Stimulated activated CD8-positive, alpha-beta memory T cell treated with anti-CD3 and anti-CD28 coated beads, Interleukin-15, amount 100 ng/mL, for 48 hours (primary cell): ENCODE results near the gene CYTH2.
"Not testable (repeated sequence)": the region's sequence is repeated elsewhere in the genome, so short reads cannot be mapped to it uniquely, and the experiment has no call there.

Experiments used
- DNase-seq, 2 donors: peaks; one replicate each; pipeline ENCODE4 v3.0.0-alpha.2; 2020; ENCODE audit warnings: low read depth in 2 of 2

The CYTH2 gene

DNA sequence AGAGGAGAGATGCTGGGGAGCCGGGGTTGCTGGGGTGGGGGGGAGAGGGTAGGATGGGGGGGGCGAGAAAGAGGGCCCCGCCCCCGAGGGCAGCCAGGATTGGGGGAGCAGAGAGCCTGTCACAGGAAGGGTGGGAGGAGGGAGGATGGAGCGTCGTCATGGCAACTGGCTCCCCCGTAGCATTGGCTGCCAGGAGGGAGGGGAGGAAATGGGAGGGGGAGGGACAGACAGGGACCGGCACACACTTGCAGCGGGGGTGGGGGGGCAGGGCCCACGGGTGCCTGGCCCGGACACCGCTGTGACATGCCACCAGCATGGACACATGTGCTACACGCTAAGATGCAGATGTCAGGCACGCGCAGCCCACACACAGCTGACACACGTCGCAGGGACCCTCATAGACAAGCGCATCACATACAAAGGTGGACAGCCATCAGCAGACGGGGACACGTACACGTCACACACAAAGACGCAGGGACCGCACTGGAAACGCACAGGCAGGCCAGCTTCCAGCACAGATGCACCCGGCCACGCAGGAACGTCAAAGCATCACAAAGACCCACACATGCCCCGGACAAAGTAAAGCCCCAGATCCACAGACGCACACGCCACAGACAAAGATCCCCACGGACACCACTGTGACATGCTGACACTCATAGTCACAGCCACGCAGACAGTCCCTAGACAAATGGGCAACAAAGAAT is 42.8 kb downstream of the CYTH2 start, which contains the start of gene LMTK3:
Gene LMTK3, minus strand, starts transcription at position 36 of the 704 bp plus-strand sequence. CDS start 259 bp downstream, outside the sequence.
- peak; percentile 58 to 67 for DNase-seq

DNA sequence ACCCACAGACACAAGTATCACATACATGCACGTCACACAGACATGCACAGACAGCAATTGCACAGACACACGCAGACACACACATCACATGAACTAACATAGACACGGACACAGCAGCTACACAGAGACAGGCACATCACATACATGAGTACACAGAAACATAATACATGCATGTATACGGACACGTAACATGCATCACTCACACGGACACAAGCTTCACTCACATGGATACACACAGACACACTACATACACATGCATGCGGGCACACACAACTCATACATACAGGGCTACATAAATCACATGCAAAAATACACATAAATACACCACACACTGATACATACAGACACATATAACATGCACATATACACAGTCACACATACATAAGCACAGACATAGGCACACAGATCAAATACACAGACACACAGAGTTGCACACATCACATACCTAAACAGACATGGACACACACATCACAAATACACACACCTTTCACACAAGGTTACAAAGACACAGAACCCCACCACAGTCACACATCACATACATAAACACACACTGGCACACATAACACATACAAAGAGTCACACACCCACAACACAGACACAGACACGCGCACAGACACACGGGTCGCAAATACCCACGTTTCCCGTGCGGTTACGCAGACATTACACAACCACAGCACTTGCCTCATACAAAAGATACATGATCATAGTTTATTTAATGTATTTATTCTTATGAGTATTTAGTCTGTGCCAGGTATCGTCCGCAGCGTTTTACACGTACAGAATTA is 43.5 kb downstream of the CYTH2 start:
- no peak for DNase-seq

DNA sequence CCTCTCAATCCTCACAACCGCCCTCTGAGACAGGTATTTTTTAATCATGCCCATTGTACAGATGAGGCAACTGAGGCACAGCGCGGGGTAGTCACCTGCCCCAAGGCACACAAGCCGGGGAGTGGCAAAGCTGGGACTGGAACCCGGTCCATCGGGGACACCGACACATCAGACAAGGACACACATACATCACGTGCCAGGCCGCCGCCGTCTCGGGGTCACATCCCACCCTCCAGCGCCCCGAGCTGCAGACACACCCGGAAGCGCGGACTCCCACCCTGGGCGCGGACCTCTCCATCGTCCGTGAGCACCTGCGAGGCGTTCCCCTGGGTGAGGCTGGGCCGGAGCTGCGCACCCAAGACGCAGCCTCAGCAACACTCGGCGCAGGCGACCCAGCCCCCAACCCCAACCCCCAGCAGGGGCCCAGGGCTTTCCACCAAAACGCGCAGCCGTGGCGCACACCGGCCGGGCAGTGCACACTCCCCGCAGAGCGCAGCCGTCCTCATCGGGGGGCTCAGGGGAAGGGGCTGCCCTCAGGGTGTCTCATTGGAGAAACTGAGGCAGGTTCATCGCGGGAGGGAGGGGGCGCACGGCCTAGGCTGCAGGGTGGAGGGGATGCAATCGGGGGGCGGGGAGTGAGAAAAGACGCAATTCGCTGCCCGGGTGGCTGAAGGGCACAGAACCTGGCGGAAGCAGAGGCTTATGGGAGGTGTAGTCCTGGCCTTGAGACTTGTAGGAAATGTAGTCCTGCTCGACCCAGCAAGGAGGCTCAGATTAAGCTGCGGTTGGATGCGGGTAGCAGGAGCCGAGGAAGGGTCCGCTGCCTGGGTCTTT is 44.3 kb downstream of the CYTH2 start:
- peak in 1 of 2 donors; percentile 45 for DNase-seq

DNA sequence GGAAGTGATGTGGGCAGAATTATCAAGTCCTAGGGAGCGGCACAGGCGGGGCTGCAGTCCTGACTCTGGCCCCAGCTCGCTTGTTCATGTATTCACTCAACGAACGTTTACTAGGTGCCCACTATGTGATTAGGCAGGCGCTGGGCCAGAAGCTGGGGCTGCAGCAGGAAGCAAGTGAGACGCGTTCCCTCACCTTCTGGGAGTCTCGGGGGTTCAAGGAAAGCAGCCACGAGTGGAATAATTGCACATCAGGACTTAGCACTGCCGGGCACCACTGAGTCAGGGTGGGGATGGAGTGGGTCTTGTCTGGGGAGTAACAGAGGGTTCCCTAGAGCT is 44.9 kb downstream of the CYTH2 start:
- DNase-seq: no peak

DNA sequence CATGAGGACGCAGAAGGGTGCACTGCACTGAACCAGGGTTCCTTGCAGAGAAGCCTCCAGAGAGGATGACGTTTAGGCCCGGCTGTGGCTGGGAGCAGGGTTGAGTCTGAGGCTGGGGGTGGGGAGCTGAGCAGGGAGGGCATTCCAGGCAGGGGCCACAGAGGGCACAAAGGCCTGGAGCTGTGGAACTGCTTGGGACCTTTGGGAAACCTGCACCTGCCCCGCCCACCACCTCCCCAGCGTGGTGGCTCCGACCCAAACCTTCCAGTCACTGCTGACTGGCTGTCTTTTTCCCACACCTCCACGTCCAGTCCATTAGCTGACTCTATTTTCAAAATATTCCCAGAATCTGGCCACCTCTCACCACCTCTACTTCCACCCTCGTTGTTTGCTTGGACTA is 47.4 kb downstream of the CYTH2 start:
- no peak for DNase-seq

DNA sequence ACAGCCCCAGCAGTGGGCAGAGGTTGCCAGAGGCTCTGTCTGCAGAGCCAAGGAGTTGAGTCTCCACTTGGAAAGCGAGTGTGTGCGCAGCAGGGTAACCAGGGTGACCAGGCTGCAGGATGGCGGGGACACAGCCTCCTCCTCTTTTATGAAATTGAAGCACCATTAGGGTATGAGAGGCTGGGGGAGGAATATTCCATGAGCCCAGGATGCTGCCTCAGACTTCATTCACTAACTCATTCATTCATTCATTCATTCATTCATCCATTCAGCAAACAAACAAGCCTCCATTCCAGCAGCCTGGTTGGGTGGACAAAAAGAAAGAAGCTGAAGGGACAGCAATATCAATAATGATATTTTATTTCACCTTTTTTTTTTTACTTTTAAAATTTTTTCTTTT is 49.0 kb downstream of the CYTH2 start:
- DNase-seq: no peak

DNA sequence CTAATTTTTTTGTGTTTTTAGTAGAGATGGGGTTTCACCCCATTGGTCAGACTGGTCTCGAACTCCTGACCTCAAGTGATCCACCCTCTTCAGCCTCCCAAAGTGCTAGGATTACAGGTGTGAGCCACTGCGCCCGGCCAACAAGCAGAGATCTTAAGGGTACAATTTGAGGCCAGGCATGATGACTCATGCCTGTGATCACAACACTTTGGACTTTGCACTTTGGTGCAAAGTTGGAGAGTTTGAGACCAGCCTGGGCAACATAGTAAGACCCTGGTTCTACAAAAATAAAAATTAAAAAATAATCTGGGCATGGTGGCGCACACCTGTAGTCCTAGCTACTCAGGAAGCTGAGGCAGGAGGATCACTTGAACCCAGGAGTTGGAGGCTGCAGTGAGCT is 50.3 kb downstream of the CYTH2 start:
- DNase-seq: not testable (repeated sequence)

DNA sequence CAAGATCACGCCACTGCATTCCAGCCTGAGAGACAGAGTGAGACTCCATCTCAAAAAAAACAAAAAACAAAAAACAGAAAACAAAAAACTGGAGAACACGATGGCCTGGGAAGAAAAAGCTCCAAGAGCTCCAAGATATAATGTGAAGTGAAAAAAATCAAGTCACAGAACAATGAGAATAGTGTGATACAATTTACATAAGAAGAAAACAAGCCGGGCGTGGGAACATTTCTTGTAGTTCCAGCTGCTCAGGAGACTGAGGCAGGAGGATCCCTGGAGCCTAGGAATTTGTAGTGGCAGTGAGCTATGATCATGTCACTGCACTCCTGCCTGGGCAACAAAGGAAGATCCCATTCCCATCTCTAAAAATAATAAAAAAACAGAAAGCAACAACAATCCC is 51.0 kb downstream of the CYTH2 start:
- DNase-seq: no peak

DNA sequence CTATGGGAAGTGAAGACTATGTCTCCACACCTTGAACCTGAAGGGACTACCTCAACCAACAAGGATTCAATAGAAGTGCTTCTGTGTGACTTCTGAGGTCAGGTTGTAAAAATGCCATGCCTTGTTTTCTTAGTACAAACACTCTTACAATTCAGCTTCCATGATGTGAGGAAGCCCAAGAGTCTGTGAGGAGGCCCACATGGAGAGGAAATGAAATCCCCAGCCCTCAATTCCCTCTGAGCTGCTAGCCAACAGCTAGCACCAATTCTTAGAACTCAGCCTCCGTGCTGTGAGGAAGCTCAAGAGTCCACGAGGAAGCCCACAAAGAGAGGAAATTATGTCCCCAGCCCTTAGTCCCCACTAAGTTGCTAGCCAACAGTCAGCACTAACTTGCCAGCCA is 55.1 kb downstream of the CYTH2 start:
- DNase-seq: no peak

DNA sequence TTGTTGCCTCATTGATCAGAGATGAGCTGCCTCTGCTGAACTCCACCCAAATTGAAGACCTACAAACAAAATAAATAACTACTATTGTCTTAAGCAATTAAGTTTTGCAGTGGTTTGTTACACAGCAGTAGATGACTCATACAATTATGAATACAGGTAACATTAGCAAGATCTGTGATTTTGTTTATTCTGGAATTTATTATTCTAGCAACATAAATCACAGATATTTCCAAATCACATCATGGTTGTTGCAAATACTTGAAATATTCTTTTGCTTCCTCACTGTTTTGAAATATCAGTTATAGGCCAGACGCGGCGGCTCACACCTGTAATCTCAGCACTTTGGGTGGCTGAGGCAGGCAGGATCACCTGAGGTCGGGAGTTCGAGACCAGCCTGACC is 55.6 kb downstream of the CYTH2 start:
- no peak for DNase-seq

DNA sequence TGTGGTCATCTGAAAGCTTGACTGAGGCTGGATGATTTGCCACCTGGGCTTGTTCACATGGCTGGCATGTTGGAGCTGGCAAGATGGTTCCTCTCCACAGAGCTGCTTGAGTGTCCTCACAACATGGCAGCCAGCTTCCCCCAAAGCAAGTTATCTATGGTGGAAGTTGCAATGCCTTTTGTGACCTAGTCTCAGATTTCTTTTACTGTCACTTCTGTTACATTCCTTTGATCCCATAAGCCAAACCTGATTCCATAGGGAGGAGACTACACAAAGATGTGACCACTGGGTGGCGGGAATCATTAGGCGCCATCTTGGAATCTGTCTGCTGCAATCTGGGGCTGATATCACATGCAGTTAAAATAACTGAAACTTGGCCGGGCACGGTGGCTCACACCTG is 60.0 kb downstream of the CYTH2 start:
- DNase-seq: no peak

DNA sequence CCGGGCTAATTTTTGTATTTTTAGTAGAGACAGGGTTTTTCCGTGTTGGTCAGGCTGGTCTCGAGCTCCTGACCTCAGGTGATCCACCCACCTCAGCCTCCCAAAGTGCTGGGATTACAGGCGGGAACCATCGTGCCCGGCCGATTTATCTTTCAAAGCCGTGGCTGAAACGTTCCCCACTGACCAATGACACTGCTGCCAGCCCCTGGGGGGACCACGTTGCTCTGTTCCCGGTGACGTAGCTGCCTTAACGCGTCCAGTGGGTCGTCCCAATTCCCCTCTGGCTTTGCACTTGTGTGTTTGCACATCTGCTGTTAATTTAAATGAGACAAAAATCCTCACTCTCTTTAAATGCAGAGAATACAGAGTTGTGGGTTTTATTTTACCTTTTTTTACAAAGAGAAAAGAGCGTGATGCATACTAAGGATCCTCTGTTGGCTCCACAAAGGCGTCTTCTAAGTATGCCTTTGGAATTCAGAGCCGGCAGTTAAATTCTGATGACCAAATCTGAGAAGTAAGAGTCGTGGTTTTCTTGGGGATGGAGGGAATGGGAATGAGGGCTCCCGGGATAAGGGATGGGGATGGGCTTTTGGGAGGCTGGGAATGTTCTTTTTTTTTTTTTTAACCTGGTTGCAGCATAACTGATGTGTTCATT is 61.0 kb downstream of the CYTH2 start:
- DNase-seq: no peak

DNA sequence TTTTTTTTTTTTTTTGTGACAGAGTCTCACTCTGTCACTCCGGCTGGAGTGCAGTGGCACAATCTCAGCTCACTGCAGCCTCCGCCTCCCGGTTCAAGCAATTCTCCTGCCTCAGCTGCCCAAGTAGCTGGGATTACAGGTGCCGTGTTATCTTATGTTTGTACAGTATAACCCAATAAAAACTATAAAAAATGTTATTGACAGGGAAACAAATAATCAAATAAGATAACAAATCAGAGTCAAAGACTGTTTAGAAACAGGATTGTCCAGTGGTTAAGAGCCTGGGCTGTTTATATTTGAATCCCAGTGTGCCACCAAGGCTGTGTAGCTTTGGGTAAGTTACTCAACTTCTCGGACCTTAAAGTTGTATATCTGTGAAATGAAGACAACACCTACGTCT is 61.6 kb downstream of the CYTH2 start:
- no peak for DNase-seq
